Astrocyte (in vitro differentiated cells and primary cell): ENCODE results near the gene OR4Q2. TPM values are rescaled to one million over a fixed set of nuclear protein-coding genes. Genes with fewer than 3 reads are reported as not detected.

Source experiments
- DNase-seq: peaks from one replicate; pipeline ENCODE4 v3.0.0-alpha.2; 2010; ENCODE audit warnings: low read depth
- FAIRE-seq: peaks from 2 replicates; lab custom pipeline; 2011; peaks lifted over from hg19 to GRCh38; lab: Jason Lieb, UNC
- H2AFZ ChIP-seq: 2 replicates; pipeline ENCODE4 v1.6.0; 2012; ENCODE audit warnings: low read depth, low read length, inconsistent platforms
- H3K27ac ChIP-seq: 2 replicates; pipeline ENCODE4 v1.5.1; 2011; ENCODE audit warnings: low read depth, low read length, inconsistent platforms
- H3K27me3 ChIP-seq: 2 replicates; pipeline ENCODE4 v1.6.0; 2011; ENCODE audit warnings: low read length, inconsistent platforms; ENCODE audit not compliant: insufficient read depth
- H3K36me3 ChIP-seq: 2 replicates; pipeline ENCODE4 v1.5.1; 2011; ENCODE audit warnings: low read length, inconsistent platforms; ENCODE audit not compliant: insufficient read depth
- H3K4me1 ChIP-seq: 2 replicates; pipeline ENCODE4 v1.5.1; 2011; ENCODE audit warnings: low read length, inconsistent platforms; ENCODE audit not compliant: insufficient read depth
- H3K4me2 ChIP-seq: 2 replicates; pipeline ENCODE4 v1.6.0; 2012; ENCODE audit warnings: low read length, inconsistent platforms
- H3K4me3 ChIP-seq: 2 replicates; pipeline ENCODE4 v1.5.1; 2011; ENCODE audit warnings: low read depth, mild to moderate bottlenecking, low read length, inconsistent platforms; ENCODE audit not compliant: insufficient read depth
- H3K79me2 ChIP-seq: 2 replicates; pipeline ENCODE4 v1.6.0; 2012; ENCODE audit warnings: mild to moderate bottlenecking, low read length, inconsistent platforms; ENCODE audit not compliant: insufficient read depth
- H3K9ac ChIP-seq: 2 replicates; pipeline ENCODE4 v1.6.0; 2012; ENCODE audit warnings: mild to moderate bottlenecking, low read length, inconsistent platforms
- H3K9me3 ChIP-seq: 2 replicates; pipeline ENCODE4 v1.5.1; 2012; ENCODE audit warnings: low read depth, mild to moderate bottlenecking, low read length, inconsistent platforms; ENCODE audit not compliant: insufficient read depth
- H4K20me1 ChIP-seq: 2 replicates; pipeline ENCODE4 v1.6.0; 2012; ENCODE audit warnings: low read length, inconsistent platforms; ENCODE audit not compliant: insufficient read depth
- H3K27ac Mint-ChIP-seq: one replicate; pipeline ENCODE4 v1.8.0; 2021; ENCODE audit warnings: mild to moderate bottlenecking, mixed read lengths; ENCODE audit not compliant: unreplicated experiment
- H3K27me3 Mint-ChIP-seq: one replicate; pipeline ENCODE4 v1.8.0; 2021; ENCODE audit warnings: low read depth, mixed read lengths; ENCODE audit not compliant: unreplicated experiment
- H3K36me3 Mint-ChIP-seq: one replicate; pipeline ENCODE4 v1.8.0; 2021; ENCODE audit warnings: low read depth, mixed read lengths; ENCODE audit not compliant: unreplicated experiment
- H3K4me1 Mint-ChIP-seq: one replicate; pipeline ENCODE4 v1.8.0; 2021; ENCODE audit warnings: low read depth, mixed read lengths; ENCODE audit not compliant: unreplicated experiment
- H3K4me3 Mint-ChIP-seq: one replicate; pipeline ENCODE4 v1.8.0; 2021; ENCODE audit warnings: mild to moderate bottlenecking, moderate library complexity, mixed read lengths; ENCODE audit not compliant: unreplicated experiment
- H3K9me3 Mint-ChIP-seq: one replicate; pipeline ENCODE4 v1.8.0; 2021; ENCODE audit warnings: mild to moderate bottlenecking, mixed read lengths; ENCODE audit not compliant: unreplicated experiment
- CTCF ChIP-seq: IDR thresholded peaks from 2 replicates; pipeline ENCODE4 v1.5.1; 2011; ENCODE audit warnings: low read depth, mild to moderate bottlenecking, inconsistent platforms, low read length, moderate library complexity; ENCODE audit not compliant: insufficient read depth
- EZH2 ChIP-seq: IDR thresholded peaks from 2 replicates; pipeline ENCODE4 v1.6.1; 2012; ENCODE audit warnings: mild to moderate bottlenecking, low read length, inconsistent platforms; ENCODE audit not compliant: insufficient read depth
- total RNA-seq: library from RNA; stranded (reverse); gene quantifications from 2 replicates; pipeline ENCODE4 v1.2.1, GENCODE V29; 2021

OR4Q2 gene
- total RNA-seq, 1 donor from 2014 or later, result not detected

- Mint-ChIP-seq H3K4me3 (no peak within 1 kb of the TSS), H3K27ac (no peak within 1 kb of the TSS), H3K36me3 (no peaks in the 10 kb centered on the region), H3K9me3 (no peaks in the 10 kb centered on the region), H3K27me3 (no peaks in the 10 kb centered on the region), H3K4me1 (no peaks in the 10 kb centered on the region)
- TF ChIP-seq EZH2 (no peak), CTCF (no peak)
- H4K20me1 ChIP-seq, result no peaks in the 10 kb centered on the region
- DNase-seq (no peak), FAIRE-seq (no peak)
- no peaks in the 10 kb centered on the region for H3K4me1 ChIP-seq
- H3K9me3 ChIP-seq, result no peaks in the 10 kb centered on the region
- H3K9ac ChIP-seq, result no peak within 1 kb of the TSS
- H3K36me3 ChIP-seq, result no peaks in the 10 kb centered on the region
- no peaks in the 10 kb centered on the region for H3K27me3 ChIP-seq
- no peak within 1 kb of the TSS for H3K4me2 ChIP-seq
- H3K27ac ChIP-seq, result no peak within 1 kb of the TSS
- H3K4me3 ChIP-seq, result no peak within 1 kb of the TSS
- H2AFZ ChIP-seq, result no peak within 1 kb of the TSS
- H3K79me2 ChIP-seq, result no peaks in the 10 kb centered on the region
Observed at GRCh38 chr14:19975291-19975690, 26.7 kb upstream of the OR4Q2 start, which contains the start of gene OR4K15. OR4K15 (plus strand) TSS chr14:19975591; CDS start chr14:19975591, 0 bp downstream.

GRCh38 chr14:19993438-19993837 is 8.5 kb upstream of the OR4Q2 start:
- peaks cover 13% of the 10 kb centered on the region for H3K9me3 Mint-ChIP-seq
- no peak for TF ChIP-seq EZH2
- TF ChIP-seq CTCF, result no peak
- Histone ChIP-seq H3K27ac (no peak overlapping the region), H3K4me2 (no peak overlapping the region), H3K4me1 (no peaks in the 10 kb centered on the region), H3K4me3 (no peak overlapping the region), H3K36me3 (no peaks in the 10 kb centered on the region), H3K79me2 (no peaks in the 10 kb centered on the region), H4K20me1 (no peaks in the 10 kb centered on the region), H3K9me3 (no peaks in the 10 kb centered on the region), H3K27me3 (no peaks in the 10 kb centered on the region), H2AFZ (no peak overlapping the region), H3K9ac (no peak overlapping the region)
- H3K27me3 Mint-ChIP-seq, result no peaks in the 10 kb centered on the region
- no peak overlapping the region for H3K27ac Mint-ChIP-seq
- no peaks in the 10 kb centered on the region for H3K36me3 Mint-ChIP-seq
- no peak overlapping the region for H3K4me3 Mint-ChIP-seq
- DNase-seq (no peak), FAIRE-seq (no peak)
- H3K4me1 Mint-ChIP-seq, result no peaks in the 10 kb centered on the region

- Mint-ChIP-seq H3K4me1 (no peaks in the 10 kb centered on the region), H3K36me3 (no peaks in the 10 kb centered on the region), H3K9me3 (no peaks in the 10 kb centered on the region), H3K4me3 (no peak overlapping the region), H3K27me3 (no peaks in the 10 kb centered on the region), H3K27ac (no peak overlapping the region)
- Histone ChIP-seq H3K4me2 (no peak overlapping the region), H2AFZ (no peak overlapping the region), H3K36me3 (no peaks in the 10 kb centered on the region), H3K9me3 (peaks cover 4% of the 10 kb centered on the region), H3K9ac (no peak overlapping the region), H3K27me3 (no peaks in the 10 kb centered on the region), H4K20me1 (no peaks in the 10 kb centered on the region), H3K4me1 (no peaks in the 10 kb centered on the region), H3K27ac (no peak overlapping the region), H3K4me3 (no peak overlapping the region), H3K79me2 (no peaks in the 10 kb centered on the region)
- DNase-seq (no peak), FAIRE-seq (no peak)
- TF ChIP-seq EZH2 (no peak), CTCF (no peak)
Observed at GRCh38 chr14:20002319-20002718, 356 bp downstream of the OR4Q2 start.
